ENCODE measurements around the gene C1orf21. TPM values are rescaled to one million over a fixed set of nuclear protein-coding genes. Genes with fewer than 3 reads are reported as not detected.

C1orf21 gene
- total and polyA plus RNA-seq, 2 donors (not counting 3 experiments of a cell fraction or from before 2014, with no cell fraction given) = 0.79 to 8.5 TPM

GRCh38 chr1:184365699-184366098 is 21.1 kb upstream of the C1orf21 start:
- no peak overlapping the region for H2AFZ ChIP-seq (ENCODE audit: low read depth, low read length)
- H3K36me3 ChIP-seq (ENCODE audit: control insufficient read depth in 2 of 2, extremely low read depth in 1 of 2, insufficient read depth in 2 of 2, low read length in 2 of 2) = no peaks in the 10 kb centered on the region
- dilution Hi-C loops (cut with MboI; ENCODE audit: extremely low pct_ligation_motif_present, low sequenced_read_pairs) (no loop called here), intact Hi-C loops (cut with micrococcal nuclease) (no loop called here)
- TF ChIP-seq CTCF (IDR thresholded peaks at IDR 0.05; ENCODE audit: extremely low read depth in 1 of 2, insufficient read depth in 1 of 2, low read depth in 1 of 2, low read length in 2 of 2) = no peak
- TF ChIP-seq EZH2 (IDR thresholded peaks at IDR 0.05; ENCODE audit: borderline replicate concordance, low read depth, low read length, severe bottlenecking) = no peak
- no peak for TF ChIP-seq POLR2AphosphoS5 (IDR thresholded peaks at IDR 0.05; ENCODE audit: insufficient read depth, low read depth, low read length)
- TF ChIP-seq JUN (IDR thresholded peaks at IDR 0.05; ENCODE audit: borderline replicate concordance, insufficient read depth, insufficient read length, low read depth) = no peak
- no peak for TF ChIP-seq MAX (IDR thresholded peaks at IDR 0.05; ENCODE audit: insufficient read depth, insufficient read length)
- TF ChIP-seq MYC (IDR thresholded peaks at IDR 0.05; ENCODE audit: low read depth, low read length) = no peak
- TF ChIP-seq GATA2 (IDR thresholded peaks at IDR 0.05; ENCODE audit: insufficient read depth, insufficient read length, low read depth, low read length) = no peak
- H3K27ac ChIP-seq (ENCODE audit: insufficient read depth, low read depth, low read length) = no peak overlapping the region
- CTCF ChIA-PET = interaction anchor here (1.1 kb wide), 1 partner anchor 298 kb away, joined by 4 read pairs; no protein-coding TSS in a partner anchor
- DNase-seq (ENCODE audit: low read depth, low spot score) (no peak), FAIRE-seq (no peak)
- no peaks in the 10 kb centered on the region for H4K20me1 ChIP-seq (replicated peaks; ENCODE audit: control insufficient read depth, extremely low read depth, insufficient read depth, low read length)
- H3K4me1 ChIP-seq (ENCODE audit: control insufficient read depth, extremely low read depth, insufficient read depth, low read length) = no peaks in the 10 kb centered on the region
- no peak overlapping the region for H3K4me2 ChIP-seq (ENCODE audit: insufficient read depth, low read length)
- no peaks in the 10 kb centered on the region for H3K79me2 ChIP-seq (ENCODE audit: control insufficient read depth, insufficient read depth, low read length)
- POLR2A ChIA-PET = no interaction called here
- no peaks in the 10 kb centered on the region for H3K9me1 ChIP-seq (replicated peaks; ENCODE audit: control insufficient read depth, extremely low read depth, insufficient read depth, low read length)
- no peaks in the 10 kb centered on the region for H3K9me3 ChIP-seq (replicated peaks; ENCODE audit: control insufficient read depth, insufficient read depth, low read length)
- H3K27me3 ChIP-seq (ENCODE audit: control insufficient read depth in 2 of 2, insufficient read depth in 2 of 2, low read length in 2 of 2) = no peaks in the 10 kb centered on the region
- H3K4me3 ChIP-seq (replicated peaks in 1 of 3; ENCODE audit: insufficient read depth in 1 of 3, low read depth in 1 of 3, low read length in 3 of 3) = no peak overlapping the region
- no peak overlapping the region for H3K9ac ChIP-seq (replicated peaks; ENCODE audit: extremely low read depth, insufficient read depth, low read length)
- BruUV-seq (replicated peaks) = no TSS peak
